GM21526 (cell line): ENCODE results near the gene RHOXF1.
"Not testable (repeated sequence)": the region's sequence is repeated elsewhere in the genome, so short reads cannot be mapped to it uniquely, and the experiment has no call there.

Source experiments
- ATAC-seq: cut with Tn5 transposase; IDR thresholded peaks from one replicate; pipeline ENCODE4 v1.9.1; 2021; ENCODE audit warnings: moderate library complexity; ENCODE audit not compliant: unreplicated experiment, low FRiP score

Gene RHOXF1, protein sequence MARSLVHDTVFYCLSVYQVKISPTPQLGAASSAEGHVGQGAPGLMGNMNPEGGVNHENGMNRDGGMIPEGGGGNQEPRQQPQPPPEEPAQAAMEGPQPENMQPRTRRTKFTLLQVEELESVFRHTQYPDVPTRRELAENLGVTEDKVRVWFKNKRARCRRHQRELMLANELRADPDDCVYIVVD

DNA sequence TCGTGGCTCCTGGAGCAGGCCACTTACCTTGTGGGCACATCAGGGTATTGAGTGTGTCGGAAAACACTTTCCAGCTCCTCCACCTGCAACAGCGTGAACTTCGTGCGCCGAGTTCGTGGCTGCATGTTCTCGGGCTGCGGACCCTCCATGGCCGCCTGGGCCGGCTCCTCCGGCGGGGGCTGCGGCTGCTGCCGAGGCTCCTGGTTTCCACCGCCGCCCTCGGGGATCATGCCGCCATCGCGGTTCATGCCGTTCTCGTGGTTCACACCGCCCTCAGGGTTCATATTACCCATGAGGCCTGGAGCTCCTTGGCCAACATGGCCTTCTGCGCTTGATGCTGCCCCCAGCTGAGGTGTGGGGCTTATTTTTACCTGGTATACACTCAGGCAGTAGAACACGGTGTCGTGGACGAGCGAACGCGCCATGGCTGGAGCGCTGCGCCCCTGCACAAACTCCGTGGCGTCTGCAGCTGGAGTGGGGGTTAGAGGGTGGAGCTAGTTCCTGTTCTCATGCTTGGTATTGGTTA is at the start of gene RHOXF1:
Gene RHOXF1, minus strand, starts transcription at position 476 of the 526 bp plus-strand sequence. Its CDS starts 51 bp downstream, at position 425.
- ATAC-seq = no peak

DNA sequence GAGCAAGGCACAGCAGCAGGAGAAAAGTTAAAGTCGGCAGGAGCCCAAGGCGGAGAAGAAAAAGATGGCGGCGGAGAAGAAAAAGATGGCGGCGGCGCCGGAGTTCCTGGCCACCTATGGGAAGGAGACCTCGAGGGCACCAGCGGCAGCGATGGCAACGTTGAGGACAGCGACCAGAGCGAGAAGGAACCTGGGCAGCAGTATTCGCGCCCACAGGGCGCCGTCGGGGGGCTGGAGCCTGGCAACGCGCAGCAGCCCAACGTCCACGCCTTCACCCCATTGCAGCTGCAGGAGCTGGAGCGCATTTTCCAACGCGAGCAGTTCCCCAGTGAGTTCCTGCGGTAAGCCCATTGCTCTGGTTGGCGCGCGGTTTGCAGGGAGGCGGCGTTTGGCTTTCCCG is 43.4 kb upstream of the RHOXF1 start:
- not testable (repeated sequence) for ATAC-seq

DNA sequence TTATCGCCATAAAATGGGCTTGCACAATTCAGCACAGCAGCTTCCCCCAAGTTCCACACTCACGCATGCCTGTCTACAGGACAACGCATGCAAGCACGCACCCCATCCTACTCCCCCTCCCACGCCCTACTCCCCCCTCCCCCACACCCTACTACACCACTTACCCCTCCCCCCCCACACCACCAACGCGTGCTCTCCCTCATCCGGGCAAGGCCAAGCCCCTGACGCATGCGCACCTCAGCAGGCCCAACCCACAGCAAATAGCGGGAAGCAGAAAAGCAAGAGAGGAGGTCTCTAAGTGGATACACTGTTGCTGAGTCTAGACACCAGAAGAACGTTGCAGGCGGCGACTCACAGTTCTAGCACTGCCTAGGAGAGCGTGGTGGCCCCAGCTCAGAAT is 42.6 kb upstream of the RHOXF1 start, which contains the start of gene RHOXF2:
Gene RHOXF2, plus strand, starts transcription at position 301 of the 400 bp plus-strand sequence. CDS start 138 bp downstream, outside the sequence.
- ATAC-seq = not testable (repeated sequence)

DNA sequence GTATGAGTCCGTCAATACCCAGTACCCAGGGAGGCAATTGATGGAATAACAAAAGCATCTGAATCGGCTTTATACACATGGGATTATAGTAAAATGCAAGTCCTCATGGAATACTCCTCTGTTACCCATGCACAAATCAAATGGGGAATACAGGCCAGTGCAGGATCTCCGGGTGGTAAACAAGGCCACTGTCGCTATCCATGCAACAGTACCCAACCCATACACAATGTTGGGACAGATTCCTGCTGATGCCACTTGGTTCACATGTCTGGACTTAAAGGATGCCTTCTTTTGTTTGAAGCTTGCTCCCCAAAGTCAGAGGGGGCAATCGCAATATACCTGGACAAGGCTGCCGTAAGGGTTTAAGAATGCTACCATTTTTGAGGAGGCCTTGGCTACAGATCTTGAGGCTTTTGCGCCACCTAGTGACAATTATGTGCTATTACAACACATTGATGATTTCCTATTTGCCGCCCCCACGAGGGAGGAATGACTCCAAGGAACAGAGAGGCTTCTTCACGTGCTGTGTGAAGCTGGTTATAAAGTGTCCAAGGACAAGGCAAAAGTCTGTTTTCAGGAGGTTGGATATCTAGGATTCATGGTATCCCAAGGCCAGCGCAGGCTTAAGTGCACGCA is 34.5 kb upstream of the RHOXF1 start:
- not testable (repeated sequence) for ATAC-seq

DNA sequence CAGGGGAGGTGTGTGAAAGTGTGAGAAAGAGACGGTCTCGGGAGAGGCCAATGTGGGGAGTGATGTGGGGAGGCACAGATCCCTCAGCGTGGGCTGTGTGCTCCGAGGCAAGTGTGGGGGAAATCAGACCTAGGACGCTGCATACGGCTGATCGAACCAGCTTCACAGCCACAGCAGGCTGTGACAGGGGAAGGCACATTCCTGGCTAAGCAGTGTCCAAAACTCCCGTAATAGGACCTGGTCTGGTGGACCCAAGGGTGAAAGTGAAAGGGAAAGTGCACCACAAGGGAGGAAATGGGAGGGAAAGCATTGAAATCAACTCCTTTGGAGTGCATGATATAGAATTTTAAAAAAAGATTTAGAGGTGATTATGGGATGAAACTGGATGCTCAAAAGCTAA is 31.8 kb upstream of the RHOXF1 start:
- no peak for ATAC-seq

DNA sequence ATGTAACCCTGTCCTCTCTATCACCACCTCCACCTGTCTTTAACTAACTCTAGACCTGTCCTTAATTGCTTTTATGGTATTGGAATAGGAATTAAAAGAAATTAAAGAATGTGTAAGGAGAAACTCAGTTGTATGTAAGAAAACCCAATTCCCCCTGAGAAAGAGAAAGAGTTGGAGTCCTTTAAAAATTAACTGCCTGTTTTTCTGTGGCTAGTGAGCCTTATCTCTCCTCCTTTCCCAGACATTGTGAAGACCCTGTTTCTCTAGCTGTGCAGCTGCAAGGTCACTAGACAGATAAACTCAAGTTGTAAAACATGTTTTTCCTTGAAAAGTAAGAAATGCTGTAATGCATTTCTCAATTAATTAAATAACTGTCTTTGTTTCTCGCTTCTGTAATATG is 30.6 kb upstream of the RHOXF1 start:
- ATAC-seq = not testable (repeated sequence)

DNA sequence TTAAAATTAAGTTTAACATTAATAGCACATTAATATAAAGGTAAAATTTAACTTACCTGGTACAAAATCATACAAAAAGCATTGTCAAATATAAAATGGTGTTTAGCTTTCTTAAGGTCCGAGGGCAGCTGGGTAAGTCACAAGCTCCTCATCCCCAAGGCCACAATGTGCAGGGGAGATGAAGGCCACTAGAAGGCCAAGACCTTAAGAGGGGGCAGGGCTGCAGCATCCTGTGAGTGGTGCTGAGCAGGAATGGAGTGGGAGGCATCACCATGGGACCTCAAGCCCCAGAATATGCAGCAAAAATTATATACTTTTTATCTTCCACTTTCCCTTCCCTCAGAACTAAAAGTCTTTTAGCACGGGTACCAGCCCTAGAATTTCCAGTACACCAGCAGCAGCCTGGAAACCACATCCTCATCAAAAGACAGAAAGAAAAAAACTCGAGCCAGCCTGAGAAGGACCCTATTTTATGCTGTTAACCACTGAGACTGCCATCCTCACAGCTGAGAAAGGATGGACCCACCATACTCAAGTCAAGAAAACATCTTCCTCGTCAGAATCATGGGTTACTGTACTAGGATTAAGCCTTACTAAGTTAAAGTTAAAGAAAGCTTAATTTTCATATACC is 29.7 kb upstream of the RHOXF1 start:
- no peak for ATAC-seq

DNA sequence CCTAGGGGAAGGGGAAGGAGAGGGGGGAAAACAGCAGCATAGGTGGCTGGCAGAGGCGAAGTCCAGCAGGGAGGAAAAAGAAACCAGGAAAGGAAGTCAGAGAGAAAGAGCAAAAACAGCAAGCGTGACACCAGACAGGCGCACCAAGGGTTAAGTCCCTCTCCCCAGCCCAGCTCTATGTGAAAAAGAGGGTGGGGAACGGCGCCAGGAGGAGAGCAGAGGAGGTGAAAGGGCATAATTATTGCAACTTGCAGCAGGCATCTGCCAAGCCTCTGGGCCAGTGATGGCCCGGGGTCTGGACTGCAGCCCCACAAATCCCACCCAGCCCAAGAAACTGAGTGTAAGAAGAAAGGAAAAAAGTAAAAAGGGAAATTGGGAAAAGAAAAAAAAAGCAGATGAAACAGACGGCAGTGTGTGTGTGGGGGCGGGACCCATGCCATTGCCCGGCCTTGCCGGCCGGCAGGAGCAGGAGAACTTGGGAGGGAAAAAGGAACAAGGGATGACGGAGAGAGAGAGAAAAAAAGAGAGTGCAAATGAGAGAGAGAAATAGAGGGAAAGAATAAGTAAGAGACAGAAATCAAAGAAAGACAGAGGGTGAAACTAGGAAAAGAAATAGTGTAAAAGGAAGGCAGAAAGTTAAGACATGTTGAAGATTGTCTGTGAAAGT is 28.6 kb upstream of the RHOXF1 start:
- ATAC-seq = no peak

DNA sequence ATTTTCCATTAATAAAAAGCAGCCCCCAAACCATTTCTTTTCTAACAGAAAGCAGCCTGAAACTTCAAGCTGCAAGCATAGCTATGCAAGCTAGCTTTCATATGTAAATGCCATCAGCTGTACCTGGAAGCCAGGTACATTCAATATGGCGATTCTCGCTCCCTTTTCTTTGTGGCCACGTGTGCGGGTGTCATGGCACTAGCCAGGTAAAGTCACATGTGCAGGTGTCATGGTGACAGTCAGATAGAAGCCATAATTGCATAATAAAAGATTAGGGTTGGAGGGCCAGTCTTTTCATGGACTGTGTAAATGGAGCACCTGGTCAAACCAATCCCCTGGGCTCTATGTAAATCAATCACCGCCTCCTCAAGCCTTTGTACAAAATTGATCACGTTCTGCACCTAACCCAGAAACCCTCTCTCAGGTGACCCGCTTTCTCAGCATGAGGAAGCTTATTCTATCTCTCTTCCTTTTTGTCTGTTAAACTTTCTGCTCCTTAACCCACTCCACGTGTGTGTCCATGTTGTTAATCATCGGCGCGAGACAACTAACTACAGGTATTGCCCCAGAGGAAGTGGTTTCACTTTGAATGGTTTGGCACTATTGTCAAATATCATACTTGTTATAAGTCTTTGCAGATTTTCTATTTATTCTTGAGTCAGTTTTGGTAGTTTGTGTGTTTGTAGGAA is 24.7 kb upstream of the RHOXF1 start:
- ATAC-seq = no peak

DNA sequence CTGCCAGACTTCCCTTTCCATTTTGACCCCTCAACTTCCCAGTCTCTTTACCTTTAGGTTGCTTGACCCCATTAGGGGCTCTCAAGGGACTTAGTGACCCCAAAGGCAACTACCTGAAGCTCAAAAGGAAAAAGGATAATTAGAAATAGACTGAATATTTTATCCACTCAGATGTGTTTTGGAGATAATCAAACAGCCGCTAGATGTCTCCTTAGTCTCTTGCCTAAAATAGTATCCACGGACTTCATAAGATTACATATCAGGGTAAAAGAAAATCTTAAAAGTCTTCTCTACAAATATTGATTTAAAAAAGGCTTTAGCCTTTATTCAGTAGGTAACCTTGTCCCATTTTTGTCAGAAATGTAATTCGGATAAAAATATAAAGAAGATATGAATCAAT is 21.7 kb upstream of the RHOXF1 start:
- no peak for ATAC-seq

DNA sequence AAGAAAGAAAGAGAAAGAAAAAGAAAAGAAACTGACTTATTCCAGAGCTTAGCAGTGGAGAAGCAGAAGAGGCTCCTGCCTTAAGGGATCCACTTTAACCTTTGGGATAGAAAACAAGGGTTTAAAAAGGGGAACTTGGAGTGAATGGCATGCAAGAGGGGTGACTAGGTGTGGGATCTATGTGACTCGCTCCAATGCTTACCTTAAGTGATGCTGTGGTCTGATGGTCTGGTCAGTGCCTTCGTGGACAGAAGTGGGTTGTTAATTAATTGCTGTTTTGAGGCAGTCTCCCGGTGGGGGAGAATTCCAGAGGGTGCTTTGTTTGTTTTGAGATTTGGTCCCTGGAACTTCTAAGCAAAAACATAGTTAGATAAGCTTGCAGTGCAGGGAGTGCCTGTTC is 21.1 kb upstream of the RHOXF1 start:
- no peak for ATAC-seq

DNA sequence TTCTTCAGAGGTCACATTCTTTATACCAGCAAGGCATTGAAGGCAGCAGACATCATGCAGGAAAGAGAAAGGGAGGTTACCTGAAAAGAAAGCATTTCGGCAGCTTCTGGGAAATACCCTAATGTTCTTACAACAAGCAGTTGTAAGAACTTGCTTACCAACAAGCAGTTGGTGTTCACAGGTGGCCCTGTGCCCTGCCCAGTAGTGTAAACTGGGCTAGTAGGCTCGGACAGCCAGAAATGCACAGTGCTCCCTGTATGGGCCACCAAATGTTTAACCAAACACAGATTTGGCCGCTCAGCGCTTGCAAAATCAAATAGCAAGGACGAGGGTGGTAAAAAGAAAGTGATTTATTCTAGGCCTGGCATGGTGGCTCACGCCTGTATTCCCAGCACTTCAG is 20.4 kb upstream of the RHOXF1 start:
- ATAC-seq = no peak

DNA sequence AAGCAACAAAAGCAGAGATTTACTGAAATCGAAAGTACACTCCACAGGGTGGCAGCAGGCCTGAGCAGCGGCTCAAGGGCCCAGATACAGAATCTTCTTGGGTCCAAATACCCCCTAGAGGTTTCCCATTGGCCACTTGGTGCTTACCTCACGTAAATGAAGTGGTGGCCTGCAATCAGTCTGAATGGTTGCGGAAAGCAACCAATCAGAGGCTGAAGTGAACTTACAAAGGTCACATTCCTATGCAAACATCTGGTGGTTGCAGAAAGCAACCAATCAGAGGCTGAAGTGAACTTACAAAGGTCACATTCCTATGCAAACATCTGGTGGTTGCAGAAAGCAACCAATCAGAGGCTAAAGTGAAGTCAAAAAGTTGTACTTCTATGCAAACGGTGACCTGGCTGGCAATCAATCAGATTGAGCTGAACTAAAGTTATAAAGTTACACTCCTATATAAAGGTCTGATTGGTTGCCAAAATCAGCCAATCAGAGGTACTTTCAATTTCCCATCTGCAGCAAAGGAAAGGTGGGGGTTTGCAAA is 12.7 kb upstream of the RHOXF1 start:
- ATAC-seq = not testable (repeated sequence)

DNA sequence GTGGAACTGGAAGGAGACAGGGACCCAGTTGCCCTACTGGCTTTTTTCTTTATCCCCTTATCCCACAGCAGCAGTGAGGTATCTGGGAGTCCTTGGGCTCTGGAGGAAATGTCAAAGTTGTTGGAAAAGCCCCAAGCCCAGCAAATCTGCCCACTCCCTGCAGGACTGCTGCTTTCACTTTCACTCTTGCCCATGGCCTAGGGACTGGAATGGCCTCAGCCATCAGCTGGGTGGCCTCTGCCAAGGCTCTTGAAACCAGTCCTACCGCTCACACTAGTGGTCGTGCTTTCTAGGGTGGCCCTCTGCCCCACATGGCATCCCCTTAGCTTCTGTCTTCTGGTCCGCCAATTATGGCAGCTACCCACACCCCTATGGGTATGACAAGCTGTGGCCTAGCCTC is 9.7 kb upstream of the RHOXF1 start:
- ATAC-seq = no peak

DNA sequence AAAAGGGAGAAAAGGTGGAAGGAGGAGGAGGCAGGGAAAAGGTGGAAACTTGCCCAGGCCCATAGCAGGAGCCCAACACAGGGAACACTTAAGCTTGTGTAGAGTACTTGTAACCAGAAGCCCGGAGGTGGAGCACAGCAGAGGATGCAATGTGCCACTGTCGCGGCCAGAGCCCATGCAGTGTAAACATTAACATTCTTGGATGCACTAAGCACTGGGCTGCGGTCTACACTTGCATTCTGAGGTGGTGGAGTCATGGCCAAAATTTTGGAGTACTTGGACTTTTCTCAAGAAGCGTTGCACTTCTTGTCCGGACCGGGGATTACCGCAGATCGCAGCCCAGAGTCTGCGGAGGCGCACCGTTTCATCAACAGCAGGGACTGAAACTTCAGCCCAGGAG is 4.5 kb upstream of the RHOXF1 start:
- ATAC-seq = no peak

DNA sequence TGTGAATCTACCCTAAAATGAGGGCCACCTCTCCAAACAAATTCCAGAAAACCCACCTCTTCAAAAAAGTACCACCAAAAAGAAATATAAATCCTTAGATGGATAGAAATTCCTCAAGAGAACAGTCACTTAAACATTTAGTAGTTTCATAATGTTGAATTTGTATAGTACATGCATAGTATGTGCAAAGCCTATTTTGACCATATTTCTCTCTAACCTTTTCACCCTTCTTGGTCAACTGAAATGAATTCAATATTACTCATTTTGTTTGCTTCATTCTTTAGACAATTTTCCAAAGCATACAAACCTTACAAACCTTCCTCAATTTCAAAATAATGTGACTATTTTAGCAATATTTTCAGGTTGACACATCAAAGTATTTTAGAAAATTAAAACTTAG is 4.1 kb downstream of the RHOXF1 start:
- no peak for ATAC-seq

DNA sequence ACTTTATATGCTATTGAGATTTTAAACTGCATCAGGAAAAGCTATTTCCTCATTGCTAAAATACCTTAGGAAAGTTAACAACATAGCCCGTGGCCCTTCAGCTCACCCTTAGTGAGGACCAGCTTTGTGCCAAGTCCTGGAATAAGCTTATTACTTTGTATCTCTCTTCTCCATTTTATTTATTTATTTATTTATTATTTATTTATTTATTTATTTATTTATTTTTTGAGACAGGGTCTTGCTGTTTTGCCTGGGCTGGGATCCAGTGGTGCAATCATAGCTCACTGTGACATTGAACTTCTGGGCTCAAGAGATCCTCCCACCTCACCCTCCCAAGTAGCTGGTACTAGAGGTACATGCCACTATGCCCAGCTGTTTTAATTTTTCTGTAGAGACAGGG is 6.3 kb downstream of the RHOXF1 start:
- no peak for ATAC-seq

DNA sequence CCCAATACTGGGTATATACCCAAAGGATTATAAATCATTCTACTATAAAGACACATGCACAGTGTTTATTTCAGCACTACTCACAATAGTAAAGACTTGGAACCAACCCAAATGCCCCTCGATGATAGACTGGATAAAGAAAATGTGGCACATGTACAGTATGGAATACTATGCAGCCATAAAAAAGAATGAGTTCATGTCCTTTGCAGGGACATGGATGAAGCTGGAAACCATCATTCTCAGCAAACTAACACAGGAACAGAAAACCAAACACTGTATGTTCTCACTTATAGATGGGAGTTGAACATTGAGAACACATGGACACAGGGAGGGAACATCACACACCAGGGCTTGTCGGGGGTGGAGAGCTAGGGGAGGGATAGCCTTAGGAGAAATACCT is 11.0 kb downstream of the RHOXF1 start:
- ATAC-seq = not testable (repeated sequence)

DNA sequence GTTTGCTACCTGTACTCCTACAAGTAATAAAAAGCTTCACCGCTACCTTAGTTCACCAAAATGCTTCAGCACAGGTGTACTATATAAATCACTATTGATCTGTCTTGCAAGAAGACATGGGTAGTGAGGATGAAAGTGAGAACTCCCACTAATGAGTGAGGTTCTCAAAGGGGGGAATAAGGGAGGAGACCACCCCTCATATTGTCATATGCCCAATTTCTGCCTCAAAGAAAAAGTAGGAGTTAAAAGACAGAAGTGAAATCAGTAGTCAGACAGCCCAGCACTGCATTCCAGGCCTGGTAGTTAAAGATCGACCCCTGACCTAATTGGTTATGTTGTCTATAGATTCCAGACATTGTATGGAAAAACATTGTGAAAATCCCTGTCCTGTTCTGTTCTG is 14.7 kb downstream of the RHOXF1 start:
- not testable (repeated sequence) for ATAC-seq

DNA sequence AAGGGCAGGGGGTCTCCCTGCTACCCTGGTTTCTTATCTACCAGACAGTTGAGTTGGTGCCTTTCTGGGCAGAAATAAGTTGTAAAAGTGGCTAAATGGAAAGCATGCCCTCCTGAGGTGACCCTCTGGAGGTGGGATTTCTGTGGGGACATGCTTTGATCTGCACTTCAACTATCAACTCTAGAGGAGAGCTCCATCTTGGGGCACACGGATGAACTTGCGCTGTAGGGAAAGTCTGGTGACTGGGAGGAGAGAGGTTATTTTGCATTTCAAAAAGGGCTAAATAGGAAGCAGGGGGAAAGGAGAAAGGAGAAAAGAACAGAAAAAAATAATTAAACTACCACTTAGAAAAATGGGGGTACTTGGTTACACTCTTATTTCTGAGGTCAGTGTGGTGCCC is 25.5 kb downstream of the RHOXF1 start:
- no peak for ATAC-seq
